Measurements from ENCODE around the gene STX12.

Gene STX12

DNA sequence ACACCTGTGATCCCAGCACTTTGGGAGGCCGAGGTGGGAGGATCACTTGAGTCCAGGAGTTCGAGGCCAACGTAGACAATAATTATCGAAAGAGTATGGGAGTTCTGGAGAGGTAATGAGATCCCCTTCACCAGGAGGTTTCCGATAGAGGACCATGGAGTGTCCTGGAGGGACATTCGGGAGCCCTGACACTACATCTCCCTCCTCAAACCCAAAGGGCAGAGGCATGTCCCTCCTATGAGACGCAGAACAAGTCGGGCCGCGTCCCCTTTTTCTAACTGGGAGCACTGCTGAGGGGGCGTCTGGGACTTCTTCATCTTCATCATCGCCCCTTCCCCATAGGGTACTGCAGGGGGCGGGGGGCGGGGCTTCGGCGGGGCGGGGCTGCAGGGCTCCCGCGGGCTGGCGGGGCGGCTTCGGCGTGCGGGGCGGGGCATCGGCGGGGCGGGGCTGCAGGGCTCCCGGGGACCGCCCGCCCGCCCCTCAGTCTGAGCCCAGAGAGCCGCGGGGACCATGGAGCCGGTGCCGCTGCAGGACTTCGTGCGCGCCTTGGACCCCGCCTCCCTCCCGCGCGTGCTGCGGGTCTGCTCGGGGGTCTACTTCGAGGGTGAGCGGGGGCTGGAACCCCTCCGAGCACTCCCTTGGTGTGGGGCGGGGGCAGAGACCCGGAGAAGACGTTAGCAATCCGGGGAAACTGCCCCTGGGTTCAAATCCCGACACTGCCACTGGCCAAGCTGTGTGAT is 99.2 kb downstream of the STX12 start, which contains the start of gene THEMIS2:
Gene THEMIS2, plus strand, starts transcription at position 486 of the 743 bp plus-strand sequence. Its CDS starts 28 bp downstream, at position 514.
- peak; percentile 77 for DNase-seq

DNA sequence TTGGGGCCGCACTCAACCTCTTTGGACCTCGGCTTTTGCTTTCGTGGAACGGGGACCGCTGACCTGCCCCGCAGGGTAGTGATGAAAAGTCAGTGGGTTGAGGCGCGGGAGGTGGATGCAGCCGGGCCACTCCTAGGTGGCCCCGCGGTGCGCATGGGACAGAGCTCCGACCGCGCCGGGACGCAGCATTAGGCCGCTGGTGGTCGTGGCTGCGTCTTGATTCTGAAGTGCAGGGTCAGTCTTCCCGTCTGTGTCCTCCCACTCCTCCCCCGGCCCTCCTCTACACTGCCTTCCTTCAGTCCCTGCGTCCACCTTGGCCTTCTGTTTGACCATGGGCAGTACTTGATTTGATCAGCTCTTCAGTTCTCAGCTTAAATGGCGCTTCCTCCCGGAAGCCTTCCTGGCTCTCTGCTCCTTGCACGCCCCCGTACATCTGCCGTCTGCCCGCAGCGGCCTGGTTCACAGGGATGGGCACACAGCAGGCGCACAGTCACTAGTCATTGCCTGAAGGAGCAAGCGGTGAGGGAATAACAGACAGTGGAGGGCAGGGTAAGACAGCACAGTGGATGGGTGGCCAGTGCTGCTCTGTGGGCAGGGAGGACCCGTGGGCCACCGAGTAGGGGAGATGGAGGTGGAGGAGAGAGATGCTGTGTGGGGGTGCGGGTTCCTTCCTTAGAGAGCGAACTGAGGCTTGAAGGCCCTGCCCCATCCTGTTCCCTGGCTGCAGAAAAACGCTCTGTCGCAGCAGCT is 100.0 kb downstream of the STX12 start:
- DNase-seq: peak; percentile 32

- peak; percentile 20 for DNase-seq
These were observed 100.8 kb downstream of the STX12 start for GRCh38 chr1:27873671-27874384.
